OCI-LY1 (cell line): ENCODE measurements around the gene ALPK3.

Experiments
- H2AFZ ChIP-seq: fragments of 200-600 bp; sonication (generic), shearing (Covaris generic); 2 replicates; pipeline ENCODE4 v1.6.0; 2014; ENCODE audit warnings: antibody characterized with exemption, mild to moderate bottlenecking, low read length
- H3F3A ChIP-seq: fragments of 200-600 bp; sonication (generic), shearing (Covaris generic); 2 replicates; pipeline ENCODE4 v1.6.0; 2014; ENCODE audit warnings: mild to moderate bottlenecking, antibody characterized with exemption, low read length, moderate library complexity; ENCODE audit not compliant: insufficient read depth
- H3K27ac ChIP-seq: fragments of 200-600 bp; sonication (generic); 2 replicates; pipeline ENCODE4 v1.5.1; 2014; ENCODE audit warnings: low read length, mixed run types, mild to moderate bottlenecking, low read depth; ENCODE audit not compliant: poor library complexity, severe bottlenecking
- H3K27me3 ChIP-seq: fragments of 200-600 bp; sonication (generic); 2 replicates; pipeline ENCODE4 v1.6.0; 2014; ENCODE audit warnings: antibody characterized with exemption, mild to moderate bottlenecking, low read length, moderate library complexity; ENCODE audit not compliant: insufficient read depth
- H3K36me3 ChIP-seq: fragments of 200-600 bp; sonication (generic); 2 replicates; pipeline ENCODE4 v1.6.1; 2014; ENCODE audit warnings: mild to moderate bottlenecking, antibody characterized with exemption, low read length, moderate library complexity, mixed read lengths; ENCODE audit not compliant: insufficient read depth
- H3K4me1 ChIP-seq: fragments of 200-600 bp; sonication (generic); 2 replicates; pipeline ENCODE4 v1.5.1; 2014; ENCODE audit warnings: mild to moderate bottlenecking, low read length, moderate library complexity; ENCODE audit not compliant: insufficient read depth, severe bottlenecking
- H3K4me2 ChIP-seq: fragments of 200-600 bp; sonication (generic), shearing (Covaris generic); 2 replicates; pipeline ENCODE4 v1.6.1; 2014; ENCODE audit warnings: low read length
- H3K4me3 ChIP-seq: fragments of 200-600 bp; sonication (generic); 2 replicates; pipeline ENCODE4 v1.5.1; 2014; ENCODE audit warnings: low read length, low read depth, mild to moderate bottlenecking, mixed read lengths; ENCODE audit not compliant: poor library complexity, severe bottlenecking
- H3K79me2 ChIP-seq: fragments of 200-600 bp; shearing (Covaris generic); 2 replicates; pipeline ENCODE4 v1.6.1; 2016; ENCODE audit warnings: mixed run types, low read length, mixed read lengths; ENCODE audit not compliant: insufficient read depth
- H3K9ac ChIP-seq: fragments of 200-600 bp; sonication (generic), shearing (Covaris generic); 2 replicates; pipeline ENCODE4 v1.6.1; 2014; ENCODE audit warnings: mild to moderate bottlenecking, low read length, mixed read lengths
- H3K9me2 ChIP-seq: fragments of 200-600 bp; sonication (generic), shearing (Covaris generic); 2 replicates; pipeline ENCODE4 v1.6.1; 2014; ENCODE audit warnings: low read depth, mild to moderate bottlenecking, low read length, mixed read lengths
- H3K9me3 ChIP-seq: fragments of 200-600 bp; shearing (Covaris generic); 2 replicates; pipeline ENCODE4 v1.6.1; 2014; ENCODE audit warnings: low read length, mixed read lengths
- H4K20me1 ChIP-seq: fragments of 200-600 bp; sonication (generic), shearing (Covaris generic); 2 replicates; pipeline ENCODE4 v1.6.0; 2016; ENCODE audit warnings: mild to moderate bottlenecking, low read length; ENCODE audit not compliant: insufficient read depth
- EZH2 ChIP-seq: fragments of 200-600 bp; sonication (generic), shearing (Covaris generic); IDR thresholded peaks from 2 replicates; pipeline ENCODE4 v1.8.0; 2017; ENCODE audit warnings: borderline replicate concordance, mixed run types, mild to moderate bottlenecking, antibody characterized with exemption, low read length, moderate library complexity, mixed read lengths
- TF ChIP-seq, protein P1 (sequence below): fragments of 200-600 bp; sonication (generic), shearing (Covaris generic); IDR thresholded peaks from 2 replicates; pipeline ENCODE4 v1.5.1; 2017; ENCODE audit warnings: mild to moderate bottlenecking, antibody characterized with exemption, low read length, moderate library complexity, mixed read lengths

Gene ALPK3

DNA sequence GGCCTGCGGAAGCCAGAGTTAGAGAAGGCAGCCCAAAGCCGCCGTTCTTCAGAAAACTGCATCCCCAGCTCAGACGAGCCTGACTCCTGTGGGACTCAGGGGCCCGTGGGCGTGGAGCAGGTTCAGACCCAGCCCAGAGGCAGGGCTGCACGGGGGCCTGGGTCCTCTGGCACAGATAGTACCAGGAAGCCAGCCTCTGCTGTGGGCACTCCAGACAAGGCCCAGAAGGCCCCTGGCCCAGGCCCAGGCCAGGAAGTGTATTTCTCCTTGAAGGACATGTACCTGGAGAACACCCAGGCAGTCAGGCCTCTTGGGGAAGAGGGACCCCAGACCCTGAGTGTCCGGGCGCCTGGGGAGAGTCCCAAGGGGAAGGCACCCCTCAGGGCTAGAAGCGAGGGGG, 23.1 kb downstream of the ALPK3 start:
- H3K79me2 ChIP-seq = no peaks in the 10 kb centered on the region
- no peak overlapping the region for H3K27ac ChIP-seq
- H3K36me3 ChIP-seq = no peaks in the 10 kb centered on the region
- no peaks in the 10 kb centered on the region for H3K9me2 ChIP-seq
- H3K4me2 ChIP-seq = no peak overlapping the region
- H3K27me3 ChIP-seq = no peaks in the 10 kb centered on the region
- H3F3A ChIP-seq = no peaks in the 10 kb centered on the region
- H3K4me1 ChIP-seq = no peaks in the 10 kb centered on the region
- H4K20me1 ChIP-seq = no peaks in the 10 kb centered on the region
- TF ChIP-seq, protein P1, sequence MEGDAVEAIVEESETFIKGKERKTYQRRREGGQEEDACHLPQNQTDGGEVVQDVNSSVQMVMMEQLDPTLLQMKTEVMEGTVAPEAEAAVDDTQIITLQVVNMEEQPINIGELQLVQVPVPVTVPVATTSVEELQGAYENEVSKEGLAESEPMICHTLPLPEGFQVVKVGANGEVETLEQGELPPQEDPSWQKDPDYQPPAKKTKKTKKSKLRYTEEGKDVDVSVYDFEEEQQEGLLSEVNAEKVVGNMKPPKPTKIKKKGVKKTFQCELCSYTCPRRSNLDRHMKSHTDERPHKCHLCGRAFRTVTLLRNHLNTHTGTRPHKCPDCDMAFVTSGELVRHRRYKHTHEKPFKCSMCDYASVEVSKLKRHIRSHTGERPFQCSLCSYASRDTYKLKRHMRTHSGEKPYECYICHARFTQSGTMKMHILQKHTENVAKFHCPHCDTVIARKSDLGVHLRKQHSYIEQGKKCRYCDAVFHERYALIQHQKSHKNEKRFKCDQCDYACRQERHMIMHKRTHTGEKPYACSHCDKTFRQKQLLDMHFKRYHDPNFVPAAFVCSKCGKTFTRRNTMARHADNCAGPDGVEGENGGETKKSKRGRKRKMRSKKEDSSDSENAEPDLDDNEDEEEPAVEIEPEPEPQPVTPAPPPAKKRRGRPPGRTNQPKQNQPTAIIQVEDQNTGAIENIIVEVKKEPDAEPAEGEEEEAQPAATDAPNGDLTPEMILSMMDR = no peak
- no peak for TF ChIP-seq EZH2
- H2AFZ ChIP-seq = no peak overlapping the region
- H3K9me3 ChIP-seq = no peaks in the 10 kb centered on the region
- no peak overlapping the region for H3K9ac ChIP-seq
- no peak overlapping the region for H3K4me3 ChIP-seq

DNA sequence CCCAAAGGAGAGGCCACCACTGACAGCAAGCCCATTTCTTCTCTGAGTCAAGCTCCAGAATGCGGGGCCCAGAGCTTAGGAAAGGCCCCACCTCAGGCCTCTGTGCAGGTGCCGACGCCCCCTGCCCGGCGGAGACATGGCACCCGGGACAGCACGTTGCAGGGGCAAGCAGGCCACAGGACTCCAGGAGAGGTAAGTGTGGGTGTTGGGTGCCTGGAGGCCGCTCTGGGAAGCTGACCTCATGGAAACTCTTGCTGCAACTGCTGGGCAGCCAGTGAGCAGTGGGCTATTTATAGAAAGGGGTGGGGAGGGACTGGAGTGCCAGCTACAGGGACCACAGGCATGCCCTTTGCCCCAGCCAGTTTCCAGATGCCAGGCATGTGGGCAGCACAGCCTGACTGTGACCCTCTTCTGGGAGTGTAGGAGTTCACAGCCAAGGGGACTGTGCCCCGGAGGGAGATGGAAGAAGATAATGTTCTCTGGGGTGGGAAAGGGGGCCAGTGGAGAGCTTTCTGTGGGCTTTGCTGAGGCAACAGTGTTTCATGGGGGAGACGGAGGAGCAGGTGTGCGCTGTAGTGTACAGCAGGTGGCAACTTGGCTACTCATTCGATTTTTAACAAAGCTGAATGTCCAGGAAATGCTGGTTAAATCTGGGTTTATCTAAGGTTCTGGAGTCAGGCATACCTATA, 23.7 kb downstream of the ALPK3 start:
- H3F3A ChIP-seq = no peaks in the 10 kb centered on the region
- no peak for TF ChIP-seq EZH2
- TF ChIP-seq, protein P1 = no peak
- no peaks in the 10 kb centered on the region for H3K36me3 ChIP-seq
- H3K9ac ChIP-seq = no peak overlapping the region
- H3K9me3 ChIP-seq = no peaks in the 10 kb centered on the region
- no peak overlapping the region for H3K27ac ChIP-seq
- H3K79me2 ChIP-seq = no peaks in the 10 kb centered on the region
- no peaks in the 10 kb centered on the region for H4K20me1 ChIP-seq
- no peaks in the 10 kb centered on the region for H3K9me2 ChIP-seq
- H2AFZ ChIP-seq = no peak overlapping the region
- no peak overlapping the region for H3K4me3 ChIP-seq
- no peaks in the 10 kb centered on the region for H3K27me3 ChIP-seq
- no peaks in the 10 kb centered on the region for H3K4me1 ChIP-seq
- H3K4me2 ChIP-seq = no peak overlapping the region

DNA sequence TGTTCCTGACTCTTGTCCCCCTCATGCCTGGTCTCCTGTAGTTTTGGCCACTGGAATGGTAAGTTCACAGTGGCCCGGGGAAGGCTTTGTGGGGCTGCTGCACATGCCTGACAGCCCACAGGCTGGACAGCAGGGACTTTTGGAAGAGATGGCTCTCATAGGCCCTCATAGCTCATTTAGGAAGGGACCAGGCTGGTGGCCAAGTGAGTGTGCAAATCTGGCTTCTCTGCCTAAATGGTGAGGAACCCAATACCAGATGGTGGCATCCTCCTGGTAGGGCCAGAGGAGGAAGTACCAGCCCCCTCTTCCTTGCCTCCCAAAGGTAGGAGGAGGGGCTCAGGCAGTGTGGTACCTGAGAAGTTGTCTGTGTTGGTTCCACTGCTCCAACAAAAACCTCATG, 25.6 kb downstream of the ALPK3 start:
- no peak overlapping the region for H3K9ac ChIP-seq
- TF ChIP-seq EZH2 = no peak
- TF ChIP-seq, protein P1 = no peak
- H3K4me3 ChIP-seq = no peak overlapping the region
- no peak overlapping the region for H2AFZ ChIP-seq
- H4K20me1 ChIP-seq = no peaks in the 10 kb centered on the region
- H3K9me3 ChIP-seq = peaks cover 5% of the 10 kb centered on the region; the same call in 1 of the 2 replicates
- H3K4me1 ChIP-seq = no peaks in the 10 kb centered on the region
- H3K9me2 ChIP-seq = no peaks in the 10 kb centered on the region
- no peaks in the 10 kb centered on the region for H3F3A ChIP-seq
- H3K27me3 ChIP-seq = no peaks in the 10 kb centered on the region
- H3K4me2 ChIP-seq = no peak overlapping the region
- H3K27ac ChIP-seq = no peak overlapping the region
- H3K79me2 ChIP-seq = no peaks in the 10 kb centered on the region
- H3K36me3 ChIP-seq = no peaks in the 10 kb centered on the region
